ENCODE measurements around the gene GRHL1. TPM values are rescaled to one million over a fixed set of nuclear protein-coding genes. Genes with fewer than 3 reads are reported as not detected.

GRHL1 gene
- total and polyA plus RNA-seq, 2 experiments from 2014 or later: 2.9 to 4.2 TPM

- no peak overlapping the region for H3K27ac Mint-ChIP-seq
- DNase-seq (ENCODE audit: low spot score) (peak; percentile 72), ATAC-seq (peak; percentile 80)
- no peaks in the 10 kb centered on the region for H3K9me3 Mint-ChIP-seq
- Histone ChIP-seq H3K9me2 (ENCODE audit: insufficient read depth) (no peaks in the 10 kb centered on the region), H2AFZ (peak overlapping the region; percentile 92), H3K4me1 (ENCODE audit: insufficient read depth) (peaks cover 17% of the 10 kb centered on the region), H4K20me1 (replicated peaks; ENCODE audit: insufficient read depth) (no peaks in the 10 kb centered on the region), H3K4me2 (peak overlapping the region; percentile 66), H3K27ac (ENCODE audit: low read depth) (no peak overlapping the region), H3K79me2 (replicated peaks; ENCODE audit: insufficient read depth) (no peaks in the 10 kb centered on the region), H3F3A (replicated peaks; ENCODE audit: low read depth) (no peaks in the 10 kb centered on the region), H3K36me3 (ENCODE audit: insufficient read depth) (no peaks in the 10 kb centered on the region), H3K27me3 (ENCODE audit: insufficient read depth) (no peaks in the 10 kb centered on the region), H3K4me3 (no peak overlapping the region)
- H3K4me3 Mint-ChIP-seq: no peak overlapping the region; the same call in 2 of the 3 replicates
- H3K4me1 Mint-ChIP-seq: peaks cover 16% of the 10 kb centered on the region
- peaks cover 7% of the 10 kb centered on the region for H3K27me3 Mint-ChIP-seq (ENCODE audit: insufficient read depth, low read depth, poor library complexity)
- TF ChIP-seq ETS1 (IDR thresholded peaks at IDR 0.05) (no peak), NANOG (IDR thresholded peaks at IDR 0.05; ENCODE audit: borderline replicate concordance) (no peak), CTCF (conservative IDR thresholded peaks at IDR 0.05; ENCODE audit: low read depth in 2 of 2) (peak in 1 of 2 experiments; percentile 21; a peak in 1 of 4 replicates)
- no peaks in the 10 kb centered on the region for H3K36me3 Mint-ChIP-seq (ENCODE audit: low read depth)
Observed at GRCh38 chr2:10028988-10029874, 77.7 kb downstream of the GRHL1 start.

DNA sequence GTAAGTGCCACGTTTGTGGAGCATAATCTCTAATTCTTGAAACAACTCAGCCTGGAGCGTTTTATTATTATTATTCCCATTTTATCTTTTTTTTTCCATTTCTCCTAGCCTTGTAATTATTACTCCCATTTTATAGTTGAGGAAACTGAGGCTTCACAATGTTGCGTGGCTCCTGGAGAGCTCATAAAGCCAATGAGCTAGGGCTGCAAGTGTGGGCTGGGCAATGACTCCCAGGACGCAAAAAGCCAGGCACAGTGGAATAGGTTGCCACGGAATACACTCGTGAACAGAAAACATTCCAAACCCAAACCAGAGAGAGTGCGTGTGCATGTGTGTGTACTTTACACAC lies 78.4 kb downstream of the GRHL1 start:
- Histone ChIP-seq H3K4me2 (peak overlapping the region; percentile 66), H2AFZ (no peak overlapping the region; the same call in 1 of the 2 replicates), H3K4me3 (no peak overlapping the region), H3K9me2 (ENCODE audit: insufficient read depth) (no peaks in the 10 kb centered on the region), H3F3A (replicated peaks; ENCODE audit: low read depth) (no peaks in the 10 kb centered on the region), H3K36me3 (ENCODE audit: insufficient read depth) (no peaks in the 10 kb centered on the region), H3K27ac (ENCODE audit: low read depth) (no peak overlapping the region), H4K20me1 (replicated peaks; ENCODE audit: insufficient read depth) (no peaks in the 10 kb centered on the region), H3K79me2 (replicated peaks; ENCODE audit: insufficient read depth) (no peaks in the 10 kb centered on the region), H3K27me3 (ENCODE audit: insufficient read depth) (no peaks in the 10 kb centered on the region), H3K4me1 (ENCODE audit: insufficient read depth) (peaks cover 17% of the 10 kb centered on the region)
- Mint-ChIP-seq H3K27ac (no peak overlapping the region), H3K27me3 (ENCODE audit: insufficient read depth, low read depth, poor library complexity) (peaks cover 7% of the 10 kb centered on the region), H3K36me3 (ENCODE audit: low read depth) (no peaks in the 10 kb centered on the region), H3K4me3 (no peak overlapping the region; the same call in 2 of the 3 replicates), H3K9me3 (no peaks in the 10 kb centered on the region), H3K4me1 (peaks cover 16% of the 10 kb centered on the region)
- DNase-seq (ENCODE audit: low spot score) (no peak), ATAC-seq (no peak)
- no peak for TF ChIP-seq JUNB (IDR thresholded peaks at IDR 0.05; ENCODE audit: unreplicated experiment)
- TF ChIP-seq CTCF (conservative IDR thresholded peaks at IDR 0.05; ENCODE audit: low read depth in 2 of 2): no peak
- TF ChIP-seq ETS1 (IDR thresholded peaks at IDR 0.05): no peak
- TF ChIP-seq CREB1 (CRISPR knock-in tag; IDR thresholded peaks at IDR 0.05; ENCODE audit: low read depth): no peak
- no peak for TF ChIP-seq NANOG (IDR thresholded peaks at IDR 0.05; ENCODE audit: borderline replicate concordance)
- TF ChIP-seq EZH2phosphoT487 (IDR thresholded peaks at IDR 0.05; ENCODE audit: unreplicated experiment): no peak
- TF ChIP-seq EZH2 (IDR thresholded peaks at IDR 0.05; ENCODE audit: low read depth, unreplicated experiment): no peak
